CD4-positive, alpha-beta T cell treated with Interleukin-10 for 1 hour (primary cell): Measurements from ENCODE around the gene TAP1.
"Not testable (repeated sequence)": the region's sequence is repeated elsewhere in the genome, so short reads cannot be mapped to it uniquely, and the experiment has no call there.

ENCODE experiments used
- DNase-seq: peaks from one replicate; pipeline ENCODE4 v3.0.0-alpha.2; 2020

TAP1 gene

DNA sequence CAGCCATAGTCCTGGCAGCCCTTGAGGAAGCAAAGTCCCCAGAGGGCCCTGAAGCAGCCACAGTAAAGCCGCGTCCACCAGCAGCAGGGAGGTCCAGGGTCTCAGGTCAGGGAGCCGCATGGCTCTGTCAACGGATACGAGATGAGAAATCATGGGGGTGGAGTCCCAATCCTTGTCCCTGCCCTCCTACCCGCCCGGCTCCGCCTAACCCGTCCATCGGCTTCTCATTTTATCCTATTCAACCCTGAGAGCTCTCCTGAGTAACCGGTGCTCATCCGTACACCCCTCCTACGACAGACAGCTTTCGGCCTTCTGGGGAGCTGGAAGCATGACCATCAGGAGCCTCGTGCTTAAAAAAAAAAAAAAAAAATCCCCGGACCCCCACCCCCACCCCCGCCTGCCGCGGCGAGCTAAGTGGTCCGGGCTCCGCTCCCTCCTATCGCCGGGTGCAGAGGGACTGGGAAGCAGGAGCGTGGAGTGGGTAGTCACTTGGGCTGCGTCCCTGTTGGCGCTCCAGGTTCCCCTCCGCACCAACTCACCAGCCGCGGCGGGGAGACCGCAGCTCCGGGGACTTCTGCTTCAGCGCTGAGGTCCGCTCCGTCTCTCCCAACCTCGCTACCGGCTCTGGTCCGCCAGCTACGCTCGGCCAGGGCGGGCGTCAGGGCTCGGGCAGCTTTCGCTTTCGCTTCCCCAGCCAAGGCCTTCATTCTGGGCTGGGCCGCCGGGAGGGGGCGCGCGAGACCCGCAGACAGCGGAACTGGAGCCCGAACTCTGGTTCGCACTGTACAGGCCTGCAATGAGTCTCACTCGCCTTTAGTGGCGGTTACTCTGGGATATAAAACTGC lies 15.2 kb downstream of the TAP1 start, which contains the start of gene TAP2:
Gene TAP2, minus strand, starts transcription at position 626 of the 845 bp plus-strand sequence. Its CDS starts 506 bp downstream, at position 120.
- DNase-seq, result peak; percentile 98

DNA sequence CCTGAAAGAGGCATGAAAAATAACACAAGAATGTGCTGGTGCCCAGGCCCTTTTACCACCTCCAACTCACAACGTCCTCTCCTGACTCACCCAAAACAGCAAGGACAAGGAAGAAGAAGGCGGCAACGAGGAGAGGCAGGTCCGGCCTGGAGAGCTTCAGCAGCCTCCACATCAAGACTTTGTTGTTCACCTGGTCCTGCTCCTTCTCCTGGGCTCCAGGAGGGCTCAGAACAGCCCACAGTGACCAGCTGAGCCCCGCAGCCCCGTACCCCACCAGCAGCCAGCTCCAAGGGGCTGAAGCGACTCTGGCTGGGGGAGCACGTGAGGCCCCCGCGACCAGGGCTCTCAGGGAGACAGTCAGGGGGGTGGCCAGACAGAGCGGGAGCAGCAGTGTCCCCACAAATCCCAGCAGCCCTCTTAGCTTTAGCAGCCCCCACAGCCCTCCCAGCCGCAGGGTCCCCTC lies 15.8 kb downstream of the TAP1 start:
- no peak for DNase-seq

DNA sequence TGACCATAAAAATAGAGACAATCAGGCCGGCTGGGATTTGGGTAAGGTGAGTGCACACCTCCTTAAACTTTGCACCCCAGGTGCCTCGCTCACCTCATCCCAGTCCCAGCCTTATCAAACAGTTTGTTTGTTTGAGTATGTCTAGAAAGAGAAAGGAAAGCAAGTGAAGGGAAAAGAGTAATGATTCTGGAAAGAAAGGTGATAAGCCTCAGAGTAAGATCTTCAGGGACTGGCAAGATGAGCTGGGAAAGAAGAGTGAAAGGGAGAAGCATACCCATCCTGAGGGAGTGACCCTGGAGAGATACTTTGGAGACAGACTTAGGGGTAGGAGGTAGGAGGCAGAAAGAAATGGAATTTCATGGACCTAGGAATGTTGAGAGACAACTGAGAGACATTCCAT lies 16.6 kb downstream of the TAP1 start:
- DNase-seq, result no peak

DNA sequence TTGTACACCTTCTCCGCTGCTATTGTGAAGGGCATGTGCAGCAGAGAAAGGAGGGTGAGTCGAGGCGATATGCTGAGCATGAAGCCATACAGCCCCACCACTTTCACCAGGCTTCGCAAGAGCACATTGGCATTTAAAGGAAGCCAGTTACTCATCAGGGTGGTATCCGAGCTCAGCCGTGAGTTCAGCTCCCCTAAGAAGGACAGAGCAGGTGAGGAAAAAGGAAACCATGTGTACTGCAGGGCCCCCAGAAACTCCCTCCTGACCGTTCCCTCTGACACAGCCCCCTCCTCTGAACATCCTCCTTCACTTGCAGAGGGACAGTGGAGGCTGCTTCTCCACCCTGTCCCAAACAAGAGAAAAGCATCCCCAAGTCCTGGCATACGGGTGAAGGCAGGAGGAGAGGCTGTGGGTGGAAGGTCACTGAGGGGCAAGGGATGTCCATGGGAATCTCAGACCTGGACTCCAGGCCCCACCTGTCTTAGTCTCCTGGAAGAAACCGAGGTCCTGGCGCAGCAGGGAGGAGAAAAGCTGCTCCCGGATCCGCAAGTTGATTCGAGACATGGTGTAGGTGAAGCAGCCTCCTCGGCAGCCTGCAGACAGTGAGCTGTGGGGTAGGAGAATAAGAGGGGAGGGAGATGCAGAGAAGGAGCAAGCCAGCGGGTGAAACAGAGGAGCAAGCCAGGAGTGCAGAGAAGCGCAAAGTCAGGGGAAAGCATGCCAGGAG lies 18.2 kb downstream of the TAP1 start:
- no peak for DNase-seq

DNA sequence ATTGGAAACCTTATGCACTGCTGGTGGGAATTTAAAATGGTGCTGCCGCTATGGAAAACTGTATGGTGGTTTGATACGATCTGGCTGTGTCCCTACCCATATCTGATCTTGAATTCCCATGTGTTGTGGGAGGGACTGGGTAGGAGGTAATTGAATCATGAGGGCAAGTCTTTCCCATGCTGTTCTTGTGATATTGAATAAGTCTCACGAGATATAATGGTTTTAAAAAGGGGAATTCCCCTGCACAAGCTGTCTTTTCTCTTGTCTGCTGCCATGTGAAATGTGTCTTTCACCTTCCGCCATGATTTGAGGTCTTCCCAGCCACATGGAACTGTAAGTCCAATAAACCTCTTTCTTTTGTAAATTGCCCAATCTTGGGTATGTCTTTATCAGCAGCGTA lies 19.8 kb downstream of the TAP1 start:
- no peak for DNase-seq

DNA sequence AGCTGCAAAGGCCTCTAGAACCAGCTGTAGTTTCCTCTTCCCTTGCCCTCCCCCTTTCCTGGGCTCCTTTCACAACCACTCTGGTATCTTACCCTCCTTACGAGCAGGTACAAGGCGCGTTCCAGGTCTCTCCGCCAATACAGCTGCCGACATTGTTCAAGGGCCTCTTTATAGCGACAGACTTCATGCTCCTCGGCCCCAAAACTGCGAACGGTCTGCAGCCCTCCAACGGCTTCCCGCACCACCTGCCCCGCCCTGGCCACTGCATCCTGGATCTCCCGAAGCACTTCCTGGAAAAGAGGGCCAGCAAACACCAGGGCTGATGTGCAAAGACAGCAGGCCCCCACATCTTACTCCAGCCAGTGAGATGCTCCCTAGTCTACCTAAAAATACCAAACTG lies 21.0 kb downstream of the TAP1 start:
- no peak for DNase-seq

DNA sequence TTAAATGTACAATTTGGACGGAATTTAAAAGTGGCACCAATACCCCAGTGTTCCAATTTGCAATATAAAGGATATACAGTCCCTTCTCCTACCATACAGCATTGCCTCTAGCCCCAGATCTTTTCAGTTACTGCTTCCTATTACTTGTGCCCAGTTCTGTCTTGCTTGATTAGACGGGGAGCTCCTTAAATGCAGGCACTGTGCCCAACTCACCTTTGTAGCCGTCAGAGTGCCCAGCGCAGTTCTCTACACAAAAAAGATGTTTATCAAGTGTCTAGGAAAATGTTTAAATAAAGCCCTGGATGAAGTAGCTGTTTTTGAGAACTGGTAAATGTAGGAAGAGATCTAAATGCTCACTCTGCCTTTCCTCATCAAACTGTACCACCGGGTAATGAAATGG lies 22.6 kb downstream of the TAP1 start:
- no peak for DNase-seq

DNA sequence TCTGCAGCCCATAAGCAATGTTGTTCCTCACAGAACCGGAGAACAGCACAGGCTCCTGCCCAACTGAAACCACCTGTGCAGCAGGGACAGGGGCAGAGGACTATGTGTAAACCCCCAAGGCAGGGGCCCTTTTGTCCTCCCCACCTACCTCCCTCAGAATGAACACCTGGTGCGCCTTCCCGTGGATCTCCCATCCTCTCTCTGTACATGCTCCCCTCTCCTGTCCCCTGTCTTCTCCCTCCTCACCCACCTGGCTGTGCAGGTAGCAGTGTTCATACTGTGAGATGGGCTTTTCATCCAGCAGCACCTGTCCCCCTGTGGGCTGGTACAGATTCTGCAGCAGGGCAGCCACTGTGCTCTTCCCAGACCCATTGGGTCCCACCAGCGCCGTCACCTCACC lies 23.5 kb downstream of the TAP1 start:
- no peak for DNase-seq

DNA sequence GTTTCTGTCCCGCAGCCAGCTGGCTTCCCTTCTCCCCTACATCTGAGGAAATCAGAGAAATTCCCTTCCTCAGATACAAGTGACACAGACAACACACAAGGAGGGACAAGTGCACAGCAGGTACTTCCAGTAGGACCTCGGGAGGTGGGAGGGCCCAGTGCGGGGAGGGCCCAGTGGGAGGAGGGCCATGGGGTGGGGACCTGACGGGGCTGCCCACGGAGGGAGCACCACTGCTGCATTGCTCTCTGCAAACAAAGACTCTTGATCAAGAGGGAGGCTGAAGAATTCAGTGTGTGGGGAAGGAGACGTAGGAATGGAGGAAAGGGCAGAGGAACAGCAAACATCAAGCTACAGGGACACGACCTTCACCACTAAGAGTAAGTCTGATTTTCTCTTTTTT lies 24.0 kb downstream of the TAP1 start:
- DNase-seq, result no peak

DNA sequence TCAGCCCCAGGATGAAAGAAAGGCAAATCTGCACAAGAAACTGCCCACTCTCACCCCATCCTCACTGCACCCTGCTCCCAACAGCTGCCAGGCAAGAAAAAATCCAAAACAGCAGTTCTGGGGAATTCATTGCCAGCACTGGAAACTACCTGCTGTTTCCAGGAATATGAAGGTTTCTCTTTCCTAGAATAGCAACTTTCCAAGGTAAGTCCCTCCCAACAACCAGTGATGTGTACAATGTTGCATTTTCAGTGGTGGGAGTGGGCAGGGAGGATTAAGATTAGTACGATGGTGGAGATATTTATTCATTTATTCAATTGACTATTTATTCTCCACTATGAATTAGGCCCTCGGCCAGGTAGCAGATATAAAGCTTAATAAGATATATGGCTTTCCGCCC lies 26.5 kb downstream of the TAP1 start:
- no peak for DNase-seq

DNA sequence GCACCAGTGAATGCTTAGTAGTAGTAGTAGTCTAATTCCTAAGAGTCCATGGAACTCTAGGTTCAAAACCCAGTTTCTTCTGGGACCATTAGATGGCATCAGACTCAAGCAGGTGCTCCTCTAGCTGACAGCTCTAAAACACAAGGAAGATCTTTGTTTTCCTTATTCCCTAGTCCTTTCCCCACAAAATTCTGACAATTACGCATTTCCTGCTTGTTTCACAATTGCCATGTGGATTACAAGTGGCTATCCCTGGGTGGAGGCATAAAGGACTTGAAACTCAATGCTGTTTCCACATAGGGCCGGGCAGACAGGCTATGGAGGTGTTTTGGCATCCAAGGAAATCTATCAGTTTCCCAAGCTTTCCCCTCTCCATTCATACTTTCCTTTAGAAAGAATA lies 27.5 kb downstream of the TAP1 start:
- DNase-seq, result no peak

DNA sequence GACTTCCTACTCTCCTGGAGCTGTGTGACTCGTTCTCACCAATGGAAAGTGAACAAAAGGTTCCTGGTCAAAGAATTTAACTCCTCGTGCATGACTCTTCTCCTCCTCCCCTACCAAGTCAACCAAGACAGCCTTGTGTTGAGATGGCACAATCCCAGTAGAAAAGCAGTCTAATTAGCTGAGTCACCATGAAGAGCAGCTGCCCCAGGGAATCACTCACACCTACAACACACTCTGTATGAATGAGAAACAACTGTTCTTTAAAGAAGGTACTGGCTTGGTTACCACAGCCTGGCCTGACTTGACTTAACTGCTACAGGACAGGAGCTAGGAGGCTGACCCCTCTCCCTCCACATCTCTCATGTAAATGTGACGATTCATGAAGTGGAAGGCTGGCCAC lies 33.8 kb downstream of the TAP1 start:
- no peak for DNase-seq

DNA sequence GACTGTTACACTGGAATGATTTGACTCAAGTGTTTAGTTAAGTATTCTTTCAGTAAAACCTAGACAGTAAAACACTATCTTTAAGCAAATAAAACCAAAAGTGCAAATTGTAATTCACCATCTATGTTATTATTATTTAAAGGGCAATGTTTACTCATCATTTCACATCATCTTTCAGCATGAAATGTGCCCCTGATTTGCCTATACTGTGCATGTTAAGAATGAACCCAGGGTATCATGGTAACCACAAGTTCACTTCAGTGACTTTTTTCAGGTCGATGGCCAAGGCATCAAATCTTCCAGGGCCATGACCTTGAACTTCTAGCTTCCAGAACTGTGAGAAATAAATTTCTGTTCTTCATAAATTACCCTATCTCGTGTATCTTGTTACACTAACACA lies 34.6 kb downstream of the TAP1 start:
- DNase-seq, result no peak

DNA sequence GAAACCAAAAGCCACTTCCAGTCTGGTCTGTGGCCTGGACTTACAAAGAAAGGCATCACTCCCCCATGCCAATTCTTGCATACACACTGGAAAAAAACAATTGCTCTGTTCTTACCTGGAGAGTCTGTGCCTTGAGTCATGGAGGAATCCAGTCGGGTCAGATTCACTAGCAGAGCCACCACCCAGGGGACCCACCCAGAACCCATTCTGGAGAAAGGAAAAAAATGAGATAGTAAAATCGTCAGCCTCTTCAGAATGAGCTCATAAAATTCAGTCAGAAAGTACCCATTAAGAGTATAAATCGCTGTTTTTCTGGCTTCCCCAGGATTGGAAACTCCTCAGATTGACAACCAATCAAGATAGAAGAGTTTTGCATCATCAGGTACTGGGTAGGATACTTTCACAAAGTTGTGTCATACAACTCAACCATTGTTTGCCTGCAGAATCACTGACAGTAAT lies 36.7 kb downstream of the TAP1 start, which contains the start of gene HLA-DOB:
Gene HLA-DOB, minus strand, starts transcription at position 257 of the 459 bp plus-strand sequence. Its CDS starts 51 bp downstream, at position 206.
- DNase-seq, result peak; percentile 39

DNA sequence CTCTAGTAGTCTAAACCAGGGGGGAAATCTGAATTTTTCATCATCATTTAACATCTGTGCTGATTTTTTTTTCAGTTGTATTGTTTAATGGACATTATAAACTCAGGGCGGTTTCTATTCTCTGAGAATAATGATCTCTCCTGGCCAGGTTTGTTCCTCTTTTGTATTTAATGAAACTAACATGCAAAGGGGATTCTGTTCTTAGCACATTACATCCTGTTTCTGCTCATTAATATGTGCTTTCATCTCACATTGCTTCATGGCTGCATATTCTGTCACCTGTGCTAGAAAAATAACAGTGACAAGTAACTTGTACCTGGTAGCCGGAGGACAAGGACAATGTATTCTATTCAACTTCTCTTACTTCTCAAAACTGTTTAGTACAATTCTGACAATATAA lies 37.5 kb downstream of the TAP1 start:
- no peak for DNase-seq

DNA sequence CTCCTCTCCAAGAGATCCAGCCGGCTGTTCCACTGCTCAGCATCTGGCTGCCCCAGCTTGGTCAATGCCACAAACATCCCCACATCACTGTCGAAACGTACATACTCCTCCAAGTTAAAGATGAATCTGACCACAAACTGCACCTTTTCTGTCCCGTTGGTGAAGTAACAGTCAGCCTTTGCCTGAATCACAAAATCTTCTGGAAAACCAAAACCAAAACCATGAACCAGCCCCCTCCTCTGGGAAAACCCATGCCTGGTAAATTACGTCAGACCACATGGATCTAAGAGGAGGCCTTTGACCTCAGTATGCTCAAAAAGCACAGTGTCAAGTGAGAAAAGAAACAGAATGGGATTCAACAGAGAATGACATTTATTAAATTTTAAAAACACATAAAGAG lies 38.4 kb downstream of the TAP1 start:
- DNase-seq, result no peak

DNA sequence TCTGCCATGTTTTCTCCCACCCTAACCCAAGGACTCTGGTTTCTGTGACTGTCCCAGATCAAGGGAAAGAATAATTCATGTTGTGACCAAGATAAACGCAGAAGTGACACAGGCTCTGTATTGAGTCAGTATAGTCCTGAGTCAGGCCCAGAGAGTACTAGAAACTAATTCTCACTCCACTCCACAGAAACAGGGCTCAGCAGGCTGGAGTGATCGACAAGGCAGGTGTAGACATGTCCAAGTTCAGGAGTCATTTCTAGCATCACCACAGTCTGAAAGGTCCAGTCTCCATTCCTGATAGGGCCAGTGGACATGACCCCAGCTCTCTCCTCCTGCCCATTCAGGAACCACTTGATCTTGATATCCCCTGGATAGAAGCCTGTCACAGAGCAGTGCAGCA lies 39.4 kb downstream of the TAP1 start:
- no peak for DNase-seq

DNA sequence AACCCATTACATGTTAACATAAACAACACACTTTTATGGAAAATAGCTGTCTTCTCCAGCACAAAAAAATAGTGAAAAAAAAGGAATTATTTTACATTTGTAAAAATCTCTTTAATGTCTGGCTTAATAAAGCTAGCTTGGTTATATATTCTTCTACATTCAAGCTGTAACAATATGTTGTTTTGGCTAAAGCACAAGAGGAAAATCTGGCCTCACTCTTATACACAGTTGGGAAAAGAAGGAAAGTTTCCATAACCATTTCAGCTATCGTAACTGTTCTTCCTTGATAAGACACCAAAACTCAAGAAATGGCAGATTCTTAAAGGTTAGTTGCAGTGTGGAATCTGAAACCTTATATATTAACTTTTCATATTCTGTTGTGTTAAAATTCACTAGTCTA lies 44.3 kb downstream of the TAP1 start:
- DNase-seq, result no peak

DNA sequence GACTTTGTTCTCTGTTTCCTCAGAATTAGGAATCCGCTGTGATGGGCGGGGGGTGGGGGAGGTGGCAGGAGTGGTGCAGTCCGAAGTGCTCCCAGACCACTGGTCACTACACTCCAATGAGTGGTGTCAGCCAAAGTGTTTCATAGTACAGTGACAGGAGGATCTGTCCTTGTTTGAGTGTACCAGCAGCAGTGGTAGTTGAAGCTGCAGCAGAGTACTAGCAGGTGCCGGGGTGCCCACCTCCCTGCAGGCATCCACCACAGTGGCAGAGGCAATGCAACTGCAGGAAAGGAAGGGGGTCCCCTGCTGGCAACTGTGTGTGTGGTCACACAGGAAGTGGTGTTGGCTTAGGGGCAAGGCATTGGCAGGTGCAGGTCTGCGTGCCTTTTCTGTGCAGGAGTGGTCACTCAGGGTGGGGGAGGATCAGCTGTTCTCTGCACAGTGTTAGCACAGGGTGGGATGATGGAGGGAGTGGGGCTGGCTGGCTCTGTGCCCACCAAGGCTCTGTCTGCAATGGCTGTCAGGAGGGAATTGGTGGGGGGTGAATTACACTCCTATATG lies 46.4 kb downstream of the TAP1 start:
- no peak for DNase-seq

DNA sequence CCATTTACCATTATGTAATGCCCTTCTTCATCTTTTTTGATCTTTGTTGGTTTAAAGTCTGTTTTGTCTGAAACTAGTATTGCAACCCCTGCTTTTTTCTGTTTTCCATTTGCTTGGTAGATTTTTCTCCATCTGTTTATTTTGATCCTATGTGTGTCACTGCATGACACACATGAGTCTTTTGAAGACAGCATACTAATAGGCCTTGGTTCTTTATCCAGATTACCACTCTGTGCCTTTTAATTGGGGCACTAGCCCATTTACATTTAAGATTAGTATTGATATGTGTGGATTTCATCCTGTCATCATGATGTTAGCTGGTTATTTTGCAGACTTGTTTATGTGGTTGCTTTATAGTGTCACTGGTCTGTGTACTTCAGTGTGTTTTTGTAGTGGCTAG lies 48.1 kb downstream of the TAP1 start:
- DNase-seq, result not testable (repeated sequence)

DNA sequence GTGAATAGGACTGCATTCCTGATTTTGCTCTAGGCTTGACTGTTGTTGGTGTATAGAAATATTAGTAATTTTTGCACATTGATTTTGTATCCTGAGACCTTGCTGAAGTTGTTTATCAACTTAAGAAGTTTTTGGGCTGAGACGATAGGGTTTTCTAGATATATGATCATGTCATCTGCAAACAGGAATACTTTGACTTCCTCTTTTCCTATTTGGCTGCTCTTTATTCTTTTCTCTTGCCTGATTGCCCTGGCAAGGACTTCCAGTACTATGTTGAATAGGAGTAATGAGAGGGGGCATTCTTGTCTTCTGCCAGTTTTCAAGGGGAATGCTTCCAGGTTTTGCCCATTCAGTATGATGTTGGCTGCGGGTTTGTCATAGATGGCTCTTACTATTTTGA lies 50.1 kb downstream of the TAP1 start:
- no peak for DNase-seq

DNA sequence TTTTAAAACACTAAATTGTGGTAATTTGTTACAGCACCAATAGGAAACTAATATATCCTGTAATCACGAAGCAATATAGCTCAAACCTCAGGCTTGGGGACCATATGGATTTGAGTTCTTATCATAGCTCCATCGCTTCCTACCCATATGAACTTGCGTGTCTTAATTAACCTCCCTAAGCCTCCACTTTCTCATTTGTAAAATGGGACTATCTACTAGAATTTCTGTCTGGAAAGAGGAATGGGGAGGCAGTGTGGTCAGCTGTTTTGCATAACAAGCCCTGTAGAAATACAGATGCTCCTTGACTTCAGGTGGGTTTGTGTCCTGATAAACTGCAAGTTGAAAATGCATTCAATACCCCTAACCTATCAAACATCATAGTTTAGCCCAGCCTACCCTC lies 53.8 kb downstream of the TAP1 start:
- DNase-seq, result no peak

DNA sequence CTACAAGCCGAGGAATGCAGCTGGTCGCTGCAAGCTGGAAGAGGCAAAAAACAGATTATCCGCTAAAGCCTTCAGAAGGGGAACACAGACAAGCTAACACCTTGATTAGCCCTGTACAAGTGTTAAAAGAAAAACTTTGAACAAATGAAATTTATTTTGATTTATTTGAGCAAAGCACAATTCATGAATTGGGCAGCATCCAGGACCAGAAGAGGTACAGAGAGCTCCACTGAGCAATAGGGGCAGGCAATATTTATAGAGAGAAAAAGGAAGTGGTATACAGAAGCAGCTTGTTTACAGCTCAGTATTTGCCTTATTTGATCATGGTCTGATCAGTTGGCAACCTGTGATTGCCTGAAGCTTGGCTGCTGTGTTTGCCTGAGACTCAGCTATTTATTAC lies 54.3 kb downstream of the TAP1 start:
- DNase-seq, result no peak
